HEK293 (cell line): Measurements from ENCODE around the gene PRSS53.
A peak's percentile ranks its signal among the peaks of the same experiment; 100 is the strongest.

Source experiments
- CTCF ChIA-PET: fragments of 350-600 bp; formaldehyde crosslinking; extraction: SDS; loops from one replicate; lab custom pipeline; 2021; ENCODE audit warnings: antibody characterized with exemption; lab: Yijun Ruan, JAX
- POLR2A ChIA-PET: fragments of 300-600 bp; formaldehyde crosslinking; extraction: SDS; loops from one replicate; lab custom pipeline; 2020; ENCODE audit warnings: antibody characterized with exemption, inconsistent platforms; lab: Yijun Ruan, JAX
- H3K27ac ChIP-seq: fragments of 200-500 bp; sonication (Bioruptor generic); 2 replicates; pipeline ENCODE4 v1.5.1; 2014; ENCODE audit warnings: low read depth, low read length, control low read depth, inconsistent platforms; ENCODE audit errors: extremely low read depth
- H3K36me3 ChIP-seq, 2 experiments: fragments of 200-500 bp in 1 of 2; sonication (Bioruptor generic) in 1 of 2; 1 replicate in 1 of 2; 2 replicates in 1 of 2; pipeline ENCODE4 v1.5.1; 2014 to 2017; ENCODE audit warnings: inconsistent platforms in 2 of 2, low read length in 2 of 2; ENCODE audit not compliant: control insufficient read depth in 2 of 2, insufficient read depth in 1 of 2
- H3K4me1 ChIP-seq: fragments of 200-500 bp; sonication (Bioruptor generic); 2 replicates; pipeline ENCODE4 v1.5.1; 2014; ENCODE audit warnings: mild to moderate bottlenecking, low read length, inconsistent platforms; ENCODE audit not compliant: control insufficient read depth, insufficient read depth
- H3K4me3 ChIP-seq: 2 replicates; pipeline ENCODE4 v1.5.1; 2011; ENCODE audit warnings: low read depth, mild to moderate bottlenecking, control low read depth, low read length, moderate library complexity
- H3K9me3 ChIP-seq: fragments of 200-500 bp; sonication (Bioruptor generic); 2 replicates; pipeline ENCODE4 v1.5.1; 2014; ENCODE audit warnings: low read depth, low read length, inconsistent platforms; ENCODE audit not compliant: control insufficient read depth, insufficient read depth
- BCL11A ChIP-seq: fragments of 450-650 bp; formaldehyde crosslinking; IDR thresholded peaks from 2 replicates; pipeline ENCODE4 v1.5.1; 2016; ENCODE audit warnings: low read depth, missing biosample characterization, missing genetic modification characterization
- GLI2 ChIP-seq: fragments of 450-650 bp; formaldehyde crosslinking; IDR thresholded peaks from 2 replicates; pipeline ENCODE4; 2017; ENCODE audit warnings: missing biosample characterization, missing genetic modification characterization, low read depth, borderline replicate concordance
- KLF16 ChIP-seq: fragments of 450-650 bp; formaldehyde crosslinking; IDR thresholded peaks from 2 replicates; pipeline ENCODE4 v1.5.1; 2017; ENCODE audit warnings: missing biosample characterization, missing genetic modification characterization
- MEIS1 ChIP-seq: sonication (generic); formaldehyde crosslinking; IDR thresholded peaks from 2 replicates; pipeline ENCODE4 v1.8.1; 2022; ENCODE audit warnings: missing genetic modification reagents, mild to moderate bottlenecking, borderline replicate concordance
- OVOL3 ChIP-seq: fragments of 450-650 bp; formaldehyde crosslinking; IDR thresholded peaks from 2 replicates; pipeline ENCODE4 v1.5.1; 2016; ENCODE audit warnings: missing biosample characterization, missing genetic modification characterization
- PRDM10 ChIP-seq: fragments of 450-650 bp; formaldehyde crosslinking; IDR thresholded peaks from 2 replicates; pipeline ENCODE4 v1.5.1; 2016; ENCODE audit warnings: missing biosample characterization, missing genetic modification characterization
- SP3 ChIP-seq: fragments of 450-650 bp; formaldehyde crosslinking; IDR thresholded peaks from 2 replicates; pipeline ENCODE4 v1.5.1; 2016; ENCODE audit warnings: missing biosample characterization, missing genetic modification characterization
- TRIM28 ChIP-seq: IDR thresholded peaks from 2 replicates; pipeline ENCODE4 v1.6.1; 2011; ENCODE audit warnings: low read length, control low read depth, borderline replicate concordance
- YY2 ChIP-seq: fragments of 450-650 bp; formaldehyde crosslinking; IDR thresholded peaks from 2 replicates; pipeline ENCODE4 v1.5.1; 2016; ENCODE audit warnings: missing biosample characterization, missing genetic modification characterization
- ZBTB26 ChIP-seq: fragments of 450-650 bp; formaldehyde crosslinking; optimal IDR thresholded peaks from 2 replicates; pipeline ENCODE3; 2016; ENCODE audit warnings: missing biosample characterization, mild to moderate bottlenecking, missing genetic modification characterization
- ZFP69B ChIP-seq: fragments of 450-650 bp; formaldehyde crosslinking; IDR thresholded peaks from 2 replicates; pipeline ENCODE4 v1.5.1; 2016; ENCODE audit warnings: missing biosample characterization, missing genetic modification characterization
- ZIC2 ChIP-seq: fragments of 450-650 bp; formaldehyde crosslinking; IDR thresholded peaks from 2 replicates; pipeline ENCODE4 v1.5.1; 2016; ENCODE audit warnings: missing biosample characterization, missing genetic modification characterization
- ZNF112 ChIP-seq: fragments of 450-650 bp; formaldehyde crosslinking; IDR thresholded peaks from 2 replicates; pipeline ENCODE4 v1.5.0; 2017; ENCODE audit warnings: missing biosample characterization, missing genetic modification characterization
- ZNF114 ChIP-seq: fragments of 450-650 bp; formaldehyde crosslinking; IDR thresholded peaks from 2 replicates; pipeline ENCODE4 v1.5.0; 2017; ENCODE audit warnings: missing biosample characterization, missing genetic modification characterization
- ZNF211 ChIP-seq: fragments of 450-650 bp; formaldehyde crosslinking; IDR thresholded peaks from 2 replicates; pipeline ENCODE4 v1.5.1; 2016; ENCODE audit warnings: low read depth, missing biosample characterization, missing genetic modification characterization
- ZNF335 ChIP-seq: fragments of 450-650 bp; formaldehyde crosslinking; conservative IDR thresholded peaks from 2 replicates; pipeline ENCODE4 v1.5.1; 2016; ENCODE audit warnings: missing biosample characterization, missing genetic modification characterization
- ZNF350 ChIP-seq: fragments of 450-650 bp; formaldehyde crosslinking; IDR thresholded peaks from 2 replicates; pipeline ENCODE4 v1.5.0; 2017; ENCODE audit warnings: missing biosample characterization, mild to moderate bottlenecking, missing genetic modification characterization
- ZNF433 ChIP-seq: fragments of 450-650 bp; formaldehyde crosslinking; IDR thresholded peaks from 2 replicates; pipeline ENCODE4 v1.5.1; 2016; ENCODE audit warnings: missing biosample characterization, missing genetic modification characterization, low read depth
- ZNF48 ChIP-seq: fragments of 450-650 bp; formaldehyde crosslinking; IDR thresholded peaks from 2 replicates; pipeline ENCODE4 v1.5.1; 2016; ENCODE audit warnings: missing biosample characterization, missing genetic modification characterization
- ZNF514 ChIP-seq: fragments of 450-650 bp; formaldehyde crosslinking; IDR thresholded peaks from 2 replicates; pipeline ENCODE4 v1.5.1; 2016; ENCODE audit warnings: missing biosample characterization, missing genetic modification characterization
- ZNF521 ChIP-seq: fragments of 450-650 bp; formaldehyde crosslinking; IDR thresholded peaks from 2 replicates; pipeline ENCODE4 v1.5.1; 2017; ENCODE audit warnings: missing biosample characterization, mild to moderate bottlenecking, missing genetic modification characterization
- ZNF529 ChIP-seq: fragments of 450-650 bp; formaldehyde crosslinking; IDR thresholded peaks from 2 replicates; pipeline ENCODE4 v1.5.1; 2017; ENCODE audit warnings: missing genetic modification characterization, missing biosample characterization; ENCODE audit not compliant: insufficient replicate concordance
- ZNF571 ChIP-seq: fragments of 450-650 bp; formaldehyde crosslinking; IDR thresholded peaks from 2 replicates; pipeline ENCODE4 v1.5.0; 2017; ENCODE audit warnings: missing biosample characterization, missing genetic modification characterization
- ZNF600 ChIP-seq: fragments of 450-650 bp; formaldehyde crosslinking; IDR thresholded peaks from 2 replicates; pipeline ENCODE4 v1.5.1; 2016; ENCODE audit warnings: missing biosample characterization, missing genetic modification characterization
- ZNF621 ChIP-seq: fragments of 450-650 bp; formaldehyde crosslinking; IDR thresholded peaks from 2 replicates; pipeline ENCODE4 v1.5.1; 2017; ENCODE audit warnings: missing biosample characterization, missing genetic modification characterization
- ZNF843 ChIP-seq: fragments of 450-650 bp; formaldehyde crosslinking; IDR thresholded peaks from 2 replicates; pipeline ENCODE4 v1.5.1; 2016; ENCODE audit warnings: missing biosample characterization, missing genetic modification characterization
- ZSCAN4 ChIP-seq: fragments of 450-650 bp; formaldehyde crosslinking; IDR thresholded peaks from 2 replicates; pipeline ENCODE4 v1.5.1; 2017; ENCODE audit warnings: missing biosample characterization, missing genetic modification characterization
- TF ChIP-seq, protein P1 (sequence below): fragments of 450-650 bp; formaldehyde crosslinking; IDR thresholded peaks from 2 replicates; pipeline ENCODE4 v1.5.1; 2016; ENCODE audit warnings: missing biosample characterization, missing genetic modification characterization, borderline replicate concordance
- TF ChIP-seq, protein P2 (sequence below): fragments of 450-650 bp; formaldehyde crosslinking; IDR thresholded peaks from 2 replicates; pipeline ENCODE4 v1.5.1; 2016; ENCODE audit warnings: missing biosample characterization, missing genetic modification characterization

PRSS53 gene

DNA sequence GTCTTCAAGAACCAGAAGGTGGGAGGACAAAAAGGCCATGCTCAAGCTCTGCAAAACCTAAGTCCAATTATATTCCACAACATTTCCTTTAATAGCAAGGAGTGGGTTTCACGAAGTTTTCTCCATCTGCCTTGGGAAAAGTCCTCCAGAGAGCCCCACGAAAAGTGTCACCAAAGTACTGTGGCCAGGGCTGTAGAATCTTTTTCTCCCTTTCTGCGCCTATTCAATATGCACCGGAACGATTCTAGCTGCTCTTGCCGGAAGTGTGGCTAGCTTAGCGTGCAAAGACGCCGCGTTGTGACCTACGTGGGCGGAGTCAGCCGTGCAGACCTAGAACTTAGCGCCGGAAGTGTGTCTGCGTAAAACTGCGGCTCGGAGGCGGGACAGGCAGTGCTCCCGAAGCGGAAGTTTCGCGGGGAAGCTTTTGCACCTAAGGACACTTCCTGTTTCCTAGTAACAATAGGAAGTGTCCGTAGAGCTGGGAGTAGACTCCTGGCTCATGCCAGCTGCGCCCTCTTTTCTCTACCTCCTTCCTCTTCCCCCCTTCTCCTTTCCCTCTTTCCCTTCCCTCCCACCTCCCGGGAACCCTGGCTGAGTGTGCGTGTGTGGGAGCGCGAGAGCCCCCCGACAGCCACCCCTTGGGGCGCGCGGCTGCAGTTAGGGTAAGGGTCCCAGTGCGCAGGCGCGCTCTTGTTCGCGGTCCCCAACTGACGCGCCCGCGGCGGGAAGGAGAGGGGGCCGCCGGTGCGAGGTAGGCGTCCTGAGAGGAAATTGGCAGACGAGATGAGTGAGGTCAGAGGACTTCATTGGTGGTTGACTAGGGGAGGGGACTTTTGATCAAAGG, 14.6 kb downstream of the PRSS53 start, which contains the start of the genes ZNF646 and ZNF668:
TSS of gene ZNF646 (plus strand) at position 453 of the 844 bp plus-strand sequence. CDS start 1,903 bp downstream, outside the sequence.
TSS of gene ZNF668 (minus strand) at position 271 of the 844 bp plus-strand sequence. CDS start 9,781 bp downstream, outside the sequence.
- Histone ChIP-seq H3K9me3 (no peaks in the 10 kb centered on the region), H3K36me3 (peaks cover 0 to 36% of the 10 kb centered on the region in 2 experiments; a peak in 1 of 3 replicates), H3K4me1 (no peaks in the 10 kb centered on the region), H3K27ac (peak within 1 kb of the TSS; percentile 83), H3K4me3 (peak within 1 kb of the TSS; percentile 93)
- POLR2A ChIA-PET = interaction anchor here (0.5 to 3.9 kb wide), 21 partner anchors 9 to 1259 kb away, joined by 3 to 52 read pairs (median 4); partner anchors contain the start of genes ARMC5, FUS, HSD3B7 and KAT8
- CTCF ChIA-PET = interaction anchor here (1.0 to 1.6 kb wide), 3 partner anchors 68 to 89 kb away, joined by 3 to 11 read pairs (median 4); partner anchors contain the start of gene HSD3B7
- TF ChIP-seq OVOL3 (tag by site-specific recombination) (no peak), TRIM28 (no peak), ZNF211 (tag by site-specific recombination) (no peak), PRDM10 (tag by site-specific recombination) (peak; percentile 26), ZBTB26 (tag by site-specific recombination) (peak; percentile 89), YY2 (tag by site-specific recombination) (0 out of 2 replicates have a peak, but pooled peaks have one; percentile 2), ZNF433 (tag by site-specific recombination) (no peak), MEIS1 (CRISPR knock-in tag) (no peak), ZNF112 (tag by site-specific recombination) (no peak), ZIC2 (tag by site-specific recombination) (peak; percentile 71; the same call in 1 of the 2 replicates), ZFP69B (tag by site-specific recombination) (peak; percentile 70), BCL11A (tag by site-specific recombination) (no peak), ZNF600 (peak; percentile 52; the same call in 1 of the 2 replicates), ZNF514 (tag by site-specific recombination) (no peak), ZSCAN4 (tag by site-specific recombination) (no peak), ZNF529 (tag by site-specific recombination) (no peak), ZNF571 (tag by site-specific recombination) (no peak), GLI2 (tag by site-specific recombination) (no peak), KLF16 (tag by site-specific recombination) (peak; percentile 90), ZNF843 (tag by site-specific recombination) (peak; percentile 8; the same call in 1 of the 2 replicates), ZNF621 (tag by site-specific recombination) (no peak), ZNF350 (no peak), ZNF114 (tag by site-specific recombination) (no peak), ZNF335 (tag by site-specific recombination) (peak; percentile 98), SP3 (tag by site-specific recombination) (peak; percentile 90), ZNF48 (tag by site-specific recombination) (no peak), ZNF521 (tag by site-specific recombination) (no peak)
- TF ChIP-seq, protein P1, sequence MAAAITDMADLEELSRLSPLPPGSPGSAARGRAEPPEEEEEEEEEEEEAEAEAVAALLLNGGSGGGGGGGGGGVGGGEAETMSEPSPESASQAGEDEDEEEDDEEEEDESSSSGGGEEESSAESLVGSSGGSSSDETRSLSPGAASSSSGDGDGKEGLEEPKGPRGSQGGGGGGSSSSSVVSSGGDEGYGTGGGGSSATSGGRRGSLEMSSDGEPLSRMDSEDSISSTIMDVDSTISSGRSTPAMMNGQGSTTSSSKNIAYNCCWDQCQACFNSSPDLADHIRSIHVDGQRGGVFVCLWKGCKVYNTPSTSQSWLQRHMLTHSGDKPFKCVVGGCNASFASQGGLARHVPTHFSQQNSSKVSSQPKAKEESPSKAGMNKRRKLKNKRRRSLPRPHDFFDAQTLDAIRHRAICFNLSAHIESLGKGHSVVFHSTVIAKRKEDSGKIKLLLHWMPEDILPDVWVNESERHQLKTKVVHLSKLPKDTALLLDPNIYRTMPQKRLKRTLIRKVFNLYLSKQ = no peak
- TF ChIP-seq, protein P2, sequence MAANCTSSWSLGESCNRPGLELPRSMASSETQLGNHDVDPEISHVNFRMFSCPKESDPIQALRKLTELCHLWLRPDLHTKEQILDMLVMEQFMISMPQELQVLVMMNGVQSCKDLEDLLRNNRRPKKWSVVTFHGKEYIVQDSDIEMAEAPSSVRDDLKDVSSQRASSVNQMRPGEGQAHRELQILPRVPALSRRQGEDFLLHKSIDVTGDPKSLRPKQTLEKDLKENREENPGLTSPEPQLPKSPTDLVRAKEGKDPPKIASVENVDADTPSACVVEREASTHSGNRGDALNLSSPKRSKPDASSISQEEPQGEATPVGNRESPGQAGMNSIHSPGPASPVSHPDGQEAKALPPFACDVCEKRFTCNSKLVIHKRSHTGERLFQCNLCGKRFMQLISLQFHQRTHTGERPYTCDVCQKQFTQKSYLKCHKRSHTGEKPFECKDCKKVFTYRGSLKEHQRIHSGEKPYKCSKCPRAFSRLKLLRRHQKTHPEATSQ (tag by site-specific recombination) = no peak; the same call in 1 of the 2 replicates
